ENCODE data around the gene SLCO1C1.

SLCO1C1 gene

GRCh38 chr12:20800160-20800559, 105.0 kb downstream of the SLCO1C1 start:
- no peak for DNase-seq

GRCh38 chr12:20801035-20801434, 105.9 kb downstream of the SLCO1C1 start:
- DNase-seq: no peak
